K562 (cell line): ENCODE results near the gene EDNRB.

Experiments used
- BRCA1 ChIP-seq, 2 experiments: fragments of 450-650 bp in 1 of 2; sonication (generic) in 1 of 2; formaldehyde crosslinking in 1 of 2; IDR thresholded peaks; 2 replicates each; pipeline versions ENCODE4 v1.5.0 to v1.6.1; 2017 to 2020; ENCODE audit warnings: mild to moderate bottlenecking in 1 of 2, missing genetic modification reagents in 1 of 2
- CBX3 ChIP-seq, 2 experiments: IDR thresholded peaks; 1 replicate in 1 of 2; 2 replicates in 1 of 2; pipeline ENCODE4 v1.6.1; 2012; ENCODE audit warnings: inconsistent platforms in 2 of 2, low read length in 2 of 2, borderline replicate concordance in 1 of 2, control low read depth in 1 of 2
- CHD1 ChIP-seq: fragments of 200-600 bp; sonication (generic); IDR thresholded peaks from one replicate; pipeline ENCODE4 v1.6.1; 2012; ENCODE audit warnings: mild to moderate bottlenecking, moderate library complexity, low read length, inconsistent platforms
- CREBBP ChIP-seq: IDR thresholded peaks from one replicate; pipeline ENCODE4 v1.6.1; 2012; ENCODE audit warnings: low read depth, mild to moderate bottlenecking, control low read depth, inconsistent platforms, low read length
- FIP1L1 ChIP-seq: fragments of 200-400 bp; formaldehyde crosslinking; IDR thresholded peaks from 2 replicates; pipeline ENCODE4 v1.6.1; 2018; ENCODE audit warnings: mild to moderate bottlenecking, low read depth, low read length; ENCODE audit not compliant: poor library complexity, severe bottlenecking
- FOXM1 ChIP-seq, 2 experiments: fragments of 450-650 bp in 1 of 2; sonication (generic) in 1 of 2; formaldehyde crosslinking in 1 of 2; IDR thresholded peaks; 2 replicates each; pipeline versions ENCODE4 v1.6.1 to v1.9.0; 2017 to 2022; ENCODE audit warnings: low read depth in 2 of 2, mild to moderate bottlenecking in 2 of 2, missing genetic modification reagents in 1 of 2, moderate library complexity in 1 of 2
- POLR2A ChIP-seq: fragments of 450-650 bp; conservative IDR thresholded peaks from 2 replicates; pipeline ENCODE4 v1.6.1; 2016
- SMAD2 ChIP-seq: fragments of 150-350 bp; IDR thresholded peaks from 2 replicates; pipeline ENCODE4 v1.6.1; 2014; ENCODE audit warnings: low read depth, mild to moderate bottlenecking, low read length
- TAF1 ChIP-seq: IDR thresholded peaks from 2 replicates; pipeline ENCODE4 v1.6.1; 2011; ENCODE audit warnings: mild to moderate bottlenecking, low read length, moderate library complexity; ENCODE audit not compliant: insufficient read depth, control insufficient read depth, severe bottlenecking; ENCODE audit errors: extremely low read depth
- TCF7 ChIP-seq: sonication (generic); IDR thresholded peaks from 2 replicates; pipeline ENCODE4 v1.6.1; 2016; ENCODE audit warnings: antibody characterized with exemption, borderline replicate concordance
- YY1 ChIP-seq, 3 experiments: IDR thresholded peaks; 2 replicates each; pipeline ENCODE4 v1.6.1; 2011; ENCODE audit warnings: low read length in 2 of 3, mild to moderate bottlenecking in 2 of 3, moderate library complexity in 2 of 3, borderline replicate concordance in 1 of 3, control low read depth in 1 of 3, low read depth in 1 of 3; ENCODE audit not compliant: insufficient read depth in 3 of 3, insufficient replicate concordance in 2 of 3, control insufficient read depth in 1 of 3, insufficient read length in 1 of 3; ENCODE audit errors: extremely low read depth in 1 of 3
- ZNF197 ChIP-seq: fragments of 200-800 bp; sonication (Bioruptor generic); IDR thresholded peaks from 2 replicates; pipeline ENCODE4 v1.6.1; 2016; ENCODE audit warnings: low read depth, missing genetic modification characterization, missing compliant biosample characterization
- TF ChIP-seq, protein P1 (sequence below): fragments of 250-450 bp; sonication (Bioruptor Pico); IDR thresholded peaks from 2 replicates; pipeline ENCODE4 v1.5.0; 2020; ENCODE audit warnings: mild to moderate bottlenecking
- TF ChIP-seq, protein P2 (sequence below), 3 experiments: IDR thresholded peaks in 2 of 3; conservative IDR thresholded peaks in 1 of 3; 2 replicates each; pipeline ENCODE4 v1.5.1; 2011 to 2012; ENCODE audit warnings: low read length in 3 of 3, mild to moderate bottlenecking in 3 of 3, control low read depth in 2 of 3, improper control_type of control experiment in 1 of 3, inconsistent platforms in 1 of 3, low read depth in 1 of 3, mixed read lengths in 1 of 3, moderate library complexity in 1 of 3; ENCODE audit not compliant: insufficient read depth in 2 of 3

DNA sequence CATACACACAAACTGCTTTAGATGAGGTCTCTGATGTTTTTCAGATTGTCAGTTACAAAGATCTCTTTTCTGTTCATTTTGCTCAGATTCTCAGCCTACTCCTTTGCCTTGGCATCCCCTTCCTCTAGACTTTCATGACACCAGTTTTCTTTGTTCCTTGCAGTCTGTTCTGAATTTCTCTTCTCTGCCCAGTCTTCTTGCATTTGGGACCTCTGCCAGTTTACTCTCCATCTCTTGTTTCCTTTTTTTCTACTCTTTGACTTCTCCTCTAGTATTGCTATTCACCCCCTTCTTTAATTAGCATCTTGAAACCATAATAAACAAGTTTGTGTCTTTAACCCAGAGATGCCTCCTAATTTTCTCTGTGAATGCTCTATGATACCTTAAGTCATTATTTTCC, 26.1 kb downstream of the EDNRB start:
- TF ChIP-seq, protein P1, sequence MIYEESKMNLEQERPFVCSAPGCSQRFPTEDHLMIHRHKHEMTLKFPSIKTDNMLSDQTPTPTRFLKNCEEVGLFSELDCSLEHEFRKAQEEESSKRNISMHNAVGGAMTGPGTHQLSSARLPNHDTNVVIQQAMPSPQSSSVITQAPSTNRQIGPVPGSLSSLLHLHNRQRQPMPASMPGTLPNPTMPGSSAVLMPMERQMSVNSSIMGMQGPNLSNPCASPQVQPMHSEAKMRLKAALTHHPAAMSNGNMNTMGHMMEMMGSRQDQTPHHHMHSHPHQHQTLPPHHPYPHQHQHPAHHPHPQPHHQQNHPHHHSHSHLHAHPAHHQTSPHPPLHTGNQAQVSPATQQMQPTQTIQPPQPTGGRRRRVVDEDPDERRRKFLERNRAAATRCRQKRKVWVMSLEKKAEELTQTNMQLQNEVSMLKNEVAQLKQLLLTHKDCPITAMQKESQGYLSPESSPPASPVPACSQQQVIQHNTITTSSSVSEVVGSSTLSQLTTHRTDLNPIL (CRISPR knock-in tag), result no peak
- TF ChIP-seq CREBBP (no peak), POLR2A (no peak), SMAD2 (no peak), FOXM1 (IDR thresholded peaks at IDR 0.05; ENCODE audit: low read depth) (no peak), FOXM1 (CRISPR knock-in tag; IDR thresholded peaks at IDR 0.05; ENCODE audit: low read depth) (no peak), CHD1 (no peak), TAF1 (no peak), BRCA1 (IDR thresholded peaks at IDR 0.05) (no peak), BRCA1 (CRISPR knock-in tag; IDR thresholded peaks at IDR 0.05) (no peak), CBX3 (IDR thresholded peaks at IDR 0.05; ENCODE audit: borderline replicate concordance in 1 of 2, low read length in 2 of 2) (no peak), YY1 (IDR thresholded peaks at IDR 0.05; ENCODE audit: borderline replicate concordance in 1 of 3, control insufficient read depth in 1 of 3, extremely low read depth in 1 of 3, insufficient read depth in 3 of 3, insufficient read length in 1 of 3, insufficient replicate concordance in 2 of 3, low read depth in 1 of 3, low read length in 2 of 3) (no peak), ZNF197 (CRISPR knock-in tag) (no peak), TCF7 (no peak), FIP1L1 (no peak)
- TF ChIP-seq, protein P2, sequence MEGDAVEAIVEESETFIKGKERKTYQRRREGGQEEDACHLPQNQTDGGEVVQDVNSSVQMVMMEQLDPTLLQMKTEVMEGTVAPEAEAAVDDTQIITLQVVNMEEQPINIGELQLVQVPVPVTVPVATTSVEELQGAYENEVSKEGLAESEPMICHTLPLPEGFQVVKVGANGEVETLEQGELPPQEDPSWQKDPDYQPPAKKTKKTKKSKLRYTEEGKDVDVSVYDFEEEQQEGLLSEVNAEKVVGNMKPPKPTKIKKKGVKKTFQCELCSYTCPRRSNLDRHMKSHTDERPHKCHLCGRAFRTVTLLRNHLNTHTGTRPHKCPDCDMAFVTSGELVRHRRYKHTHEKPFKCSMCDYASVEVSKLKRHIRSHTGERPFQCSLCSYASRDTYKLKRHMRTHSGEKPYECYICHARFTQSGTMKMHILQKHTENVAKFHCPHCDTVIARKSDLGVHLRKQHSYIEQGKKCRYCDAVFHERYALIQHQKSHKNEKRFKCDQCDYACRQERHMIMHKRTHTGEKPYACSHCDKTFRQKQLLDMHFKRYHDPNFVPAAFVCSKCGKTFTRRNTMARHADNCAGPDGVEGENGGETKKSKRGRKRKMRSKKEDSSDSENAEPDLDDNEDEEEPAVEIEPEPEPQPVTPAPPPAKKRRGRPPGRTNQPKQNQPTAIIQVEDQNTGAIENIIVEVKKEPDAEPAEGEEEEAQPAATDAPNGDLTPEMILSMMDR (IDR thresholded peaks at IDR 0.05 in 2 of 3, conservative IDR thresholded peaks at IDR 0.05 in 1 of 3; ENCODE audit: insufficient read depth in 2 of 3, low read depth in 1 of 3, low read length in 3 of 3), result no peak
